HL-60 (cell line): ENCODE data around the gene WAC.

Experiments
- DNase-seq, 2 experiments: peaks; one replicate each; pipeline ENCODE4 v3.0.0-alpha.2; 2010 to 2020; ENCODE audit warnings: low read depth in 1 of 2, low spot score in 1 of 2
- H3K27ac ChIP-seq: fragments of 250-450 bp; sonication (Bioruptor Pico); replicated peaks from 2 replicates; pipeline ENCODE4 v1.5.1; 2020; ENCODE audit warnings: mild to moderate bottlenecking, moderate library complexity
- H3K27me3 ChIP-seq: fragments of 250-450 bp; sonication (Bioruptor Pico); 2 replicates; pipeline ENCODE4 v1.5.1; 2021; ENCODE audit warnings: mild to moderate bottlenecking, moderate library complexity; ENCODE audit not compliant: insufficient read depth, poor library complexity, severe bottlenecking
- H3K4me3 ChIP-seq: replicated peaks from 2 replicates; pipeline ENCODE4 v1.5.1; 2011; ENCODE audit warnings: mild to moderate bottlenecking, control low read depth, low read length; ENCODE audit not compliant: insufficient read depth
- GABPA ChIP-seq: IDR thresholded peaks from 2 replicates; pipeline ENCODE4 v1.6.1; 2012; ENCODE audit warnings: low read depth
- POLR2AphosphoS5 ChIP-seq: IDR thresholded peaks from 2 replicates; pipeline ENCODE4 v1.6.1; 2012; ENCODE audit warnings: low read depth
- SPI1 ChIP-seq: IDR thresholded peaks from 2 replicates; pipeline ENCODE4 v1.6.1; 2012; ENCODE audit warnings: low read depth, mild to moderate bottlenecking, borderline replicate concordance
- TF ChIP-seq, protein P1 (sequence below): IDR thresholded peaks from one replicate; pipeline ENCODE4 v1.5.1; 2011; ENCODE audit warnings: low read length, control low read depth, inconsistent platforms; ENCODE audit not compliant: insufficient read depth
- TF ChIP-seq, protein P2 (sequence below): IDR thresholded peaks from 2 replicates; pipeline ENCODE4 v1.6.1; 2012; ENCODE audit warnings: low read depth; ENCODE audit not compliant: insufficient replicate concordance

The WAC gene

DNA sequence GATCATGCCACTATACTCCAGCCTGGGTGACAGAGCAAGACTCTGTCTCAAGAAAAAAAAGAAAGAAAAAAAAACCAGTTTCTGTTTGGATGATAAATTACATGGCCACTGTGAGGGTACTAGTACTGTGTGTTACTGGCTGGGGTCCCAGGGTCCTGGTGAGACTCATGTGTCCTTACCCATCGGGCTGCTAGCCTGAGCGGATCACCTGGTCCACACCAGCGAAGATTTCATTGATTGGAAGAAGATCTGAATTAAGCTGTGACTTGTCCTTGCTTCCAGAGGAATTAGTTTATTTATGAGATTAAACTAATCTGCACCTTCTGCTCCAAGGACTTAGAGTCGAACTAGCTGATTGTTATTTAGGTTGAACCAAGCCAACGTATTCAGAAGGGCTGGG, 104.4 kb downstream of the WAC start:
- Histone ChIP-seq H3K4me3 (no peak overlapping the region), H3K27ac (no peak overlapping the region)

DNA sequence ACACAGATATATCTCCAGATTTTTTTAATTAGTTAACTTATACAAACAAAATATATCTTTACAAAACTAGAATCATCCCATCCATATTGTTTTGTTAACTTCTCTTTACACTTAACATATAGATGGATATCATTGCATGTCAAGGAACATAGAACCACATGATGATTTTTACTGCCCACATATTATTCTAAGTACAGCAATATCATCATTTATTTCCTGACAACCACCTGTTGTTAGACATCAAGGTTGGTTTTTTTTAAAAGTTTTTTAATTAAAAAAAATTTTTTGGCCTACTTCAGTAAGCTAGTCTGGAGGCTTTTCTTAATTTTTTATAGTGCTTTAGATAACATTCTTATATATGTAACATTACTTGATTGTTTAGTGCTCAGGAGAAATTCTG, 105.5 kb downstream of the WAC start:
- no peak overlapping the region for H3K27ac ChIP-seq
- no peak overlapping the region for H3K4me3 ChIP-seq
- no peak for DNase-seq
- H3K27me3 ChIP-seq: no peaks in the 10 kb centered on the region
- TF ChIP-seq GABPA (no peak), SPI1 (no peak), POLR2AphosphoS5 (no peak)
- TF ChIP-seq, protein P1, sequence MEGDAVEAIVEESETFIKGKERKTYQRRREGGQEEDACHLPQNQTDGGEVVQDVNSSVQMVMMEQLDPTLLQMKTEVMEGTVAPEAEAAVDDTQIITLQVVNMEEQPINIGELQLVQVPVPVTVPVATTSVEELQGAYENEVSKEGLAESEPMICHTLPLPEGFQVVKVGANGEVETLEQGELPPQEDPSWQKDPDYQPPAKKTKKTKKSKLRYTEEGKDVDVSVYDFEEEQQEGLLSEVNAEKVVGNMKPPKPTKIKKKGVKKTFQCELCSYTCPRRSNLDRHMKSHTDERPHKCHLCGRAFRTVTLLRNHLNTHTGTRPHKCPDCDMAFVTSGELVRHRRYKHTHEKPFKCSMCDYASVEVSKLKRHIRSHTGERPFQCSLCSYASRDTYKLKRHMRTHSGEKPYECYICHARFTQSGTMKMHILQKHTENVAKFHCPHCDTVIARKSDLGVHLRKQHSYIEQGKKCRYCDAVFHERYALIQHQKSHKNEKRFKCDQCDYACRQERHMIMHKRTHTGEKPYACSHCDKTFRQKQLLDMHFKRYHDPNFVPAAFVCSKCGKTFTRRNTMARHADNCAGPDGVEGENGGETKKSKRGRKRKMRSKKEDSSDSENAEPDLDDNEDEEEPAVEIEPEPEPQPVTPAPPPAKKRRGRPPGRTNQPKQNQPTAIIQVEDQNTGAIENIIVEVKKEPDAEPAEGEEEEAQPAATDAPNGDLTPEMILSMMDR: no peak
- TF ChIP-seq, protein P2, sequence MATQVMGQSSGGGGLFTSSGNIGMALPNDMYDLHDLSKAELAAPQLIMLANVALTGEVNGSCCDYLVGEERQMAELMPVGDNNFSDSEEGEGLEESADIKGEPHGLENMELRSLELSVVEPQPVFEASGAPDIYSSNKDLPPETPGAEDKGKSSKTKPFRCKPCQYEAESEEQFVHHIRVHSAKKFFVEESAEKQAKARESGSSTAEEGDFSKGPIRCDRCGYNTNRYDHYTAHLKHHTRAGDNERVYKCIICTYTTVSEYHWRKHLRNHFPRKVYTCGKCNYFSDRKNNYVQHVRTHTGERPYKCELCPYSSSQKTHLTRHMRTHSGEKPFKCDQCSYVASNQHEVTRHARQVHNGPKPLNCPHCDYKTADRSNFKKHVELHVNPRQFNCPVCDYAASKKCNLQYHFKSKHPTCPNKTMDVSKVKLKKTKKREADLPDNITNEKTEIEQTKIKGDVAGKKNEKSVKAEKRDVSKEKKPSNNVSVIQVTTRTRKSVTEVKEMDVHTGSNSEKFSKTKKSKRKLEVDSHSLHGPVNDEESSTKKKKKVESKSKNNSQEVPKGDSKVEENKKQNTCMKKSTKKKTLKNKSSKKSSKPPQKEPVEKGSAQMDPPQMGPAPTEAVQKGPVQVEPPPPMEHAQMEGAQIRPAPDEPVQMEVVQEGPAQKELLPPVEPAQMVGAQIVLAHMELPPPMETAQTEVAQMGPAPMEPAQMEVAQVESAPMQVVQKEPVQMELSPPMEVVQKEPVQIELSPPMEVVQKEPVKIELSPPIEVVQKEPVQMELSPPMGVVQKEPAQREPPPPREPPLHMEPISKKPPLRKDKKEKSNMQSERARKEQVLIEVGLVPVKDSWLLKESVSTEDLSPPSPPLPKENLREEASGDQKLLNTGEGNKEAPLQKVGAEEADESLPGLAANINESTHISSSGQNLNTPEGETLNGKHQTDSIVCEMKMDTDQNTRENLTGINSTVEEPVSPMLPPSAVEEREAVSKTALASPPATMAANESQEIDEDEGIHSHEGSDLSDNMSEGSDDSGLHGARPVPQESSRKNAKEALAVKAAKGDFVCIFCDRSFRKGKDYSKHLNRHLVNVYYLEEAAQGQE: no peak

More for the DNA sequence above, 104.4 kb downstream of the WAC start:
- TF ChIP-seq GABPA (no peak), POLR2AphosphoS5 (no peak), SPI1 (no peak)
- TF ChIP-seq, protein P2: no peak
- TF ChIP-seq, protein P1: no peak
- DNase-seq: no peak
- H3K27me3 ChIP-seq: no peaks in the 10 kb centered on the region

DNA sequence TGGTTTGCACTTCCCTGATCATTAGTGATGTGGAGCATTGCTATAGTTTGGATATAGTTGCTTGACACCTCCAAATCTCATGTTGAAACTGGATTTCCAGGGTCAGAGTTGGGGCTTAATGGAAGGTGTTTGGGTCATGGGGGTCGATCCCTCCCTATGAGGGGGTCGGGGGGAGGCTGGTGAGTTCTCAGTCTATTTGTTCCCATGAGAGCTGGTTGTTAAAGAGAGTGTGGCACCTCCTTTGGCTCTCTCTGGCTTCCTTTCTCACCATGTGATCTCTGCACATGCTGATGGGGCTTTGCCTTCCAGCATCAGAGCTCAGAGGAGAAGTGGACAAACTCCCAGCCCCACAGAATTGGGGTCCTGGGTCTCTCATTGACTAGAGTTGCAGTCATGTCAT, 107.6 kb downstream of the WAC start:
- no peaks in the 10 kb centered on the region for H3K27me3 ChIP-seq
- TF ChIP-seq, protein P2: no peak
- TF ChIP-seq SPI1 (no peak), GABPA (no peak), POLR2AphosphoS5 (no peak)
- TF ChIP-seq, protein P1: no peak
- H3K27ac ChIP-seq: no peak overlapping the region
- DNase-seq: no peak
- no peak overlapping the region for H3K4me3 ChIP-seq
